K562 (cell line): ENCODE results near the gene CWF19L2.

Experiments used
- EHMT2 ChIP-seq: fragments of 450-650 bp; IDR thresholded peaks from 2 replicates; pipeline ENCODE4 v1.6.1; 2018; ENCODE audit warnings: antibody characterized with exemption
- ESRRA ChIP-seq: fragments of 450-650 bp; IDR thresholded peaks from 2 replicates; pipeline ENCODE4 v1.6.1; 2014; ENCODE audit warnings: low read depth, mild to moderate bottlenecking, moderate library complexity, borderline replicate concordance
- SMARCE1 ChIP-seq: fragments of 450-650 bp; IDR thresholded peaks from 2 replicates; pipeline ENCODE4 v1.7.1; 2016; ENCODE audit warnings: mild to moderate bottlenecking

- TF ChIP-seq EHMT2 (no peak), ESRRA (no peak), SMARCE1 (no peak)
Observed at GRCh38 chr11:107477820-107478219, 20.2 kb upstream of the CWF19L2 start.
